HCT116 (cell line): ENCODE data around the gene ANGPT4.

ENCODE experiments used
- EZH2phosphoT487 ChIP-seq: fragments of 200-600 bp; IDR thresholded peaks from 2 replicates; pipeline ENCODE4 v1.6.1; 2018; ENCODE audit warnings: antibody characterized with exemption, borderline replicate concordance
- POLR2A ChIP-seq: IDR thresholded peaks from 2 replicates; pipeline ENCODE4 v1.7.0; 2011; ENCODE audit warnings: borderline replicate concordance; ENCODE audit not compliant: insufficient read depth, insufficient read length; ENCODE audit errors: extremely low read depth
- POLR2AphosphoS5 ChIP-seq: IDR thresholded peaks from 2 replicates; pipeline ENCODE4 v1.6.1; 2011; ENCODE audit warnings: mild to moderate bottlenecking, low read depth, low read length, moderate library complexity
- REST ChIP-seq: IDR thresholded peaks from 2 replicates; pipeline ENCODE4 v1.6.1; 2012; ENCODE audit warnings: low read depth
- TF ChIP-seq, protein P1 (sequence below), 3 experiments: fragments of 200-600 bp in 1 of 3; sonication (generic) in 1 of 3; IDR thresholded peaks in 2 of 3; conservative IDR thresholded peaks in 1 of 3; 2 replicates each; pipeline ENCODE4 v1.5.1; 2012 to 2017; ENCODE audit warnings: low read depth in 2 of 3, low read length in 2 of 3, antibody characterized with exemption in 1 of 3, borderline replicate concordance in 1 of 3, control low read depth in 1 of 3, mild to moderate bottlenecking in 1 of 3, mixed read lengths in 1 of 3, mixed run types in 1 of 3, moderate library complexity in 1 of 3; ENCODE audit not compliant: insufficient read depth in 1 of 3

DNA sequence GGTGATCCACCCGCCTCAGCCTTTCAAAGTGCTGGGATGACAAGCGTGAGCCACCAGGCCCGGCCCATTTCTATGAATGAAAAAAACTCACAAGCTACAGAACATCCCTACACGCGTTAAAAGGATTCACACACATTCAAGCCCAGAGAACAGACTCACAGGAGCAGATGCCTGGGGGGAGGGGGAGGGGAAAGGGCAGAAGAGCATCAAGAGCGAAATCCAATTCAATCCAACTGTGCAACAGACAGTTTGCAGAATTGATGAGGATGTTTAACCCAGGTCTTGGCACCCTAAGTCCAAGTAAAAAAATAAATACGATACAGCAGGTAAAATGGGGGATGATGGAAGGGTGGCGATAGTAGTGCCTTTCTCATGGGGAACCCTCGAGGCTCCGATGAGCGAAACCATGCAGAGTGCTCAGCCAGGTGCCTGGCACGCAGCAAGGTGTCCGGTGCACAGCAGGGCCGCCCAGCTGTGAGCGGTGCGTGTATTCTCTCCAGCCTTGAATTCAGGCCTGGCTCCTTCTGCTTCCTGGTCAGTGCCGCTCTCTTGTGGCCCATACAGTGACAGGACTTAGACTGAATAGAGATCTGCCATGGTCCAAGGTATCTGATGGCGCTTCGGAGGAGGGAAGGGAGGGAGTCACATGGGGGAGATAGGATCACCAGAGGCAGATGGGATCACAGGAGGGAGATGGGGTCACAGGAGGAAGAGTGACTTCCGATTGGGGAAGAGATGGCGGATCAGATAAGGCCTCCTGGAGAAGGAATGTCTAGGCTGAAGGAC is 35.4 kb upstream of the ANGPT4 start:
- TF ChIP-seq POLR2A (no peak), REST (no peak), POLR2AphosphoS5 (no peak), EZH2phosphoT487 (no peak)
- TF ChIP-seq, protein P1, sequence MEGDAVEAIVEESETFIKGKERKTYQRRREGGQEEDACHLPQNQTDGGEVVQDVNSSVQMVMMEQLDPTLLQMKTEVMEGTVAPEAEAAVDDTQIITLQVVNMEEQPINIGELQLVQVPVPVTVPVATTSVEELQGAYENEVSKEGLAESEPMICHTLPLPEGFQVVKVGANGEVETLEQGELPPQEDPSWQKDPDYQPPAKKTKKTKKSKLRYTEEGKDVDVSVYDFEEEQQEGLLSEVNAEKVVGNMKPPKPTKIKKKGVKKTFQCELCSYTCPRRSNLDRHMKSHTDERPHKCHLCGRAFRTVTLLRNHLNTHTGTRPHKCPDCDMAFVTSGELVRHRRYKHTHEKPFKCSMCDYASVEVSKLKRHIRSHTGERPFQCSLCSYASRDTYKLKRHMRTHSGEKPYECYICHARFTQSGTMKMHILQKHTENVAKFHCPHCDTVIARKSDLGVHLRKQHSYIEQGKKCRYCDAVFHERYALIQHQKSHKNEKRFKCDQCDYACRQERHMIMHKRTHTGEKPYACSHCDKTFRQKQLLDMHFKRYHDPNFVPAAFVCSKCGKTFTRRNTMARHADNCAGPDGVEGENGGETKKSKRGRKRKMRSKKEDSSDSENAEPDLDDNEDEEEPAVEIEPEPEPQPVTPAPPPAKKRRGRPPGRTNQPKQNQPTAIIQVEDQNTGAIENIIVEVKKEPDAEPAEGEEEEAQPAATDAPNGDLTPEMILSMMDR (IDR thresholded peaks at IDR 0.05 in 2 of 3, conservative IDR thresholded peaks at IDR 0.05 in 1 of 3; ENCODE audit: borderline replicate concordance in 1 of 3, insufficient read depth in 1 of 3, low read depth in 2 of 3, low read length in 2 of 3), result 0 out of 6 replicates have a peak, but pooled peaks of 1 of the 3 experiments have one; percentile 38
